A172 (cell line): ENCODE data around the gene AMIGO1. TPM values are rescaled to one million over a fixed set of nuclear protein-coding genes. Genes with fewer than 3 reads are reported as not detected.
"Not testable (repeated sequence)": the region's sequence is repeated elsewhere in the genome, so short reads cannot be mapped to it uniquely, and the experiment has no call there.

Experiments used
- DNase-seq: peaks from one replicate; pipeline ENCODE4 v3.0.0-alpha.2; 2015; ENCODE audit warnings: low spot score
- total RNA-seq: library from RNA; depleted of rRNA; stranded (reverse); fragments of >200 nt; shearing (Covaris generic); gene quantifications from 2 replicates; pipeline ENCODE4 v1.2.3, GENCODE V29; 2014

The AMIGO1 gene
- total RNA-seq, 1 experiment from 2014 or later = not detected

DNA sequence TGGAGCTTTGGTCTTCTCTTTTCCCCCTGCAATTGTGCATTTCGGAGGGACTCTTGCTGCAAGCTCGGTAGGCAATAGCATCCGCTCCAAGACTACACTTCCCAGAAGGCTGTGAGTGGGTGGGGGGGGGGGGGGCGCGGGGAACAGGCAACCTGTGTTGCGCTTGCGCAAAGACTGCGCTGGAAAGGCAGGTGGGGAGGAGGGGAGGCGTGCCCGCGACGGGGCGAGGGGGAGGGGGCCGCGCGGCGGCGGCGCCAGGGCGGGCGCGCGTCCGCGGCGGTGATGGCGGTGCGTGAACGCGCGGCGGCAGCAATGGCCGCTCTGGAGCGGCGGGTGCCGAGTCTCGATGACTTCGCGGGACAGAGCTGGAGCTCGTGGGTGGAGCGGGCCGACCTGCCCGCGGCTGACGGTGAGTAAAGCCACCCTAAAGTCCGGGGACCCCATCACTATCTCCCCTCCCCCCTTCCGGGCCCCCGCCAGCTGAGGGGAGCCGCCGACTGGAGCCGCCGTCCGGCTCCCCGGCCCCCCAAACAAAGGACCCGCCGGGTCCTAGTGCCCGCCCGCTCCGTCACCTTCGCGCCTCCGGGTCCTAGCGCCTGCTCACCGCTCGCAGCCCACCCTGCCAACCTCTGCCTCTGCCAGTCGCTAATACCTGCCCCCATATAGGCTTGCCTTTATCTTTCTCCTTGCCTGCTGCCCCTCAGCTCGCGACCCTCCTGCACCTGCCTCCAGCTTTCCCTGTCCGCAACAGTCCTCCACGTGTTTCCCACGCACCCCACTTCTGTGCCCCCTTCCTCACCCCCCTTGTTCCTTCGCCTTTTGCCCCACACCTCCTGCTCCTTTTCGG, 25.6 kb downstream of the AMIGO1 start, which contains the start of gene ATXN7L2:
TSS of gene ATXN7L2 (plus strand) at position 234 of the 847 bp plus-strand sequence. CDS start at position 283, 49 bp downstream.
- DNase-seq = peak; percentile 69

DNA sequence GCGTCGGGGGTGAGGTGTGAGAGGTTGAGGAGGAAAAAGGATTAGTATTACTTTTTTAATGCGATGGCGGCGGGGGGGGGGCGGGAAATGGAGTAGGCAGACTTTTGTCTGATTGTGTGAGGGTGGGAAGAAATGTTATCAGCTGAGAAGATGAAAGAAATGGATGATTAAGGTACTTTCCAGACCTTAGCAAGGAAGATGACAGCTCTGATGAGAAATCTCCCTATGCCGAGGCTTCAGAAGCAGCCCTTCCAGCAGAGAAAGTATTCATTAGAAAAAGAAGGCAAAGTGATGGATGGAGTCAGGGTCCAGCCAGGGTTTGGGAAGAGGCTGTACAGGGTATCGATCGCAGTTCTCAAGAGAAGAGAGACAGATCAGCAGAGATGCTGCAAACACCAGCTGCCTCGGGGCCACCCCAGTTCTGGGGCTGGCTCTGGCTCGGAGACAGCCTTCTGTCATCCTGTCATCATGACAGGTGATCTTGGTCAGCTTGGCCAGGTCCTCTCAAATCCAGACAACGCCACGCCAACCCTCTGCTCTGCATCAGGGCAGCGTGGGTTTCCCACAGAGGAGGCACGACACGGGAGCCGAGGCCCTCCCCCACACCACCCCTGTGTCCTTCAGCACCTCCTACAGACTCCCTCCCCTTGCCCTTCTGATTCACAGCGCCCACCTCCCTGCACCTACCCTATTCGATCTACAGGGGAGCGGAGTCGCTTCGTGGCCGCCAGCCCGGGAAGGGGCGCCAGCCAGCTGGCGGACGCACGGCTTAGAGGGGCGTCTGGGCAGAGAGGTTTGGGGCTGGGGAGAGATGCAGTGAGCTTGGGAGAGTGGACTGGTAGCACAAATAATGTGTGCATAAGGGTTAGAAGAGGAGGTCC, 26.5 kb downstream of the AMIGO1 start:
- no peak for DNase-seq

DNA sequence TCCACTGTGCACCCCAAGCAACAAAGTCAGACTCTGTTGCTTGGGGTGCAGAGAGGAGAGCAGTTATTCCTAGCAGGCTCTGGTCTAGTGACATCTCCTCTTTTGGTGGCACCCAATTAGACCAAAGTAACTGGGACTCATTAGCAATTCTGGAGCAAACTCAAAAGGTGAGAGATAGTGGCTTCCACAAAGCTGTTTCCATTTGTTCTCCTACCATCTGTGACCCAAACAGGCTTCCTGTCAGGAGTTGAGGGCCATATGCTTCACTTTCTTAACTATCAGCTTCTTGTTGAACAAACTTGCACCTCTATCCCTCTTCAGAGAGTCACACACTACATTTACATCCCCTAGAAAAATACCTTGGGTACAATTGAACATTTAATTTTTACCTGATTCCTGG, 27.3 kb downstream of the AMIGO1 start:
- no peak for DNase-seq

DNA sequence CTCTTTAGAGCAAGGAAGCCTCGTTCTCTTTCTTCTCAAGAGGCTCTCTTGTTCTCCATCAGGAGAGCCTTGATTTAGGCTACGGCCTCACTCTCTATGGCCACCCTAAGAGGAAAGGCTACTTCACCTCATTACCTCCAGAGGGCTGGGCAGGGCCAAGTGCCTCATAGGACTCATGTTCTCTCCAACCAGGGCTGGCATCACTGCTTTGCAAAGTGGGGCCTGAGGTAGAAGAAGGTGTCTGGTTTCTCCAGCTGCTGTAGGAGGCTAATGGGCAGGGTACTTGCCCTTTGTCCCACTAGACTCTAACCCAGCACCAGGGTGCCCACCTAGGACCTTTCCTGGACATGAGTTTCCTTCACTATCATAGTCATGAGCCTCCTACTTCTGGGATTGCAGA, 27.9 kb downstream of the AMIGO1 start:
- no peak for DNase-seq

- no peak for DNase-seq
Measured at GRCh38 chr1:109479901-109480300, 29.6 kb downstream of the AMIGO1 start.

- no peak for DNase-seq
Measured at GRCh38 chr1:109479311-109479710, 30.2 kb downstream of the AMIGO1 start.

DNA sequence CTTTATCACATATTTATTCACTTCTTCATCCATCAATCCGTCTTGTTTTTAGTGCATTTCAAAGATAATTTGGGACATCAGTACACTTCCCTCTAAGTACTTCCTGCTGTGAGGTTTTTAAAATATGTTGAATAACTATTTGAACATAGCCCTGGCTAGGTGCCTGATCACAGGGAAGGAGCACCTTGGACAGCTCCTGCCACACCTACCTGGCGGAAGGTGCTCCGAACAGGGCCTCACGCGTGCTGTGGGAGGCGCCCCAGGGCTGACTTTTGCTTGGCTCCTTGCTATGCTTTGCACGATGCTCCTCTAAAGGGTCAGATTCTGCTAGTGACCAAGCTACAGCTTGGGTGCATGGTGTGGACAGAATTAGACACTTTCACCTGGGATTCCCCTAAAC, 30.7 kb downstream of the AMIGO1 start:
- DNase-seq = no peak

GRCh38 chr1:109477821-109478220, 31.7 kb downstream of the AMIGO1 start:
- no peak for DNase-seq

- DNase-seq = no peak
Measured at GRCh38 chr1:109476825-109477224, 32.7 kb downstream of the AMIGO1 start.

- DNase-seq = no peak
Measured at GRCh38 chr1:109475261-109475660, 34.3 kb downstream of the AMIGO1 start.

DNA sequence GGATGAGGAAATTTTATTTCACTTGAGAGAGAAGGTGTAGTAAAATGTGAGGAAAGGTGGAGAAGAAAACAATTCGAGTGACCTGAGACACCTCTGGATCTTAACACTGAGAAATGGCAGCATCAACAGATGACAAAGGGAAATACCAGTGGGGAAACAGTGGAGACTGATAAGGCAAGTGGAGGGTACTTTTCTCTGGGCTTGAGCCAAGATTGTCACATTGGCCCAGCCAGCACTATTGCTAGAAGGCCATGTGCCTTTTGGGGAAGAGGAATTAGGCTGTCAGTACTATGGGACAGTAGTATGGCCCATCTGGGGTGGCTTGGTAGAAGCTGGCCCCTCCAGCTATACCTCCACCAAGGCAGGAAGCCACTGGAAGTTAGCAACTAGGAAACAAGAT, 34.8 kb downstream of the AMIGO1 start:
- DNase-seq = no peak

- not testable (repeated sequence) for DNase-seq
Measured at GRCh38 chr1:109473284-109474057, 36.1 kb downstream of the AMIGO1 start.

DNA sequence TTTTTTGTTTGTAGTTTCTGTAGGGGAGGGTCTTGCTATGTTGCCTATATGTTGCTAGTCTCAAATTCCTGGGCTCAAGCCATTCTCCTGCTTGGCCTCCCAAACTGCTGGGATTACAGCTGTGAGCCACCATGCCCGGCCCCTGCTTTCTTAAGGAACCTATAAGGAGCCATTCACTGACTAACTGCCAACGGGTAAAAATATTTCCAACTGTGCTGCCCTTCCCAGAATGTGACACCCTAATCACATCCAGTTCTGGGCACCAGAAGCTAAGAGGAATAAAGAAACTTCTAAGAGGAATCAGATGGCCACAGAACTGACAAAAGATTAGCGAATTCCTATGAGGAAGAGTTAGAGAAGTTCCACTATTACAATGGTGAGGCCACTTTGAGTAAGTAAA, 36.7 kb downstream of the AMIGO1 start:
- no peak for DNase-seq

DNA sequence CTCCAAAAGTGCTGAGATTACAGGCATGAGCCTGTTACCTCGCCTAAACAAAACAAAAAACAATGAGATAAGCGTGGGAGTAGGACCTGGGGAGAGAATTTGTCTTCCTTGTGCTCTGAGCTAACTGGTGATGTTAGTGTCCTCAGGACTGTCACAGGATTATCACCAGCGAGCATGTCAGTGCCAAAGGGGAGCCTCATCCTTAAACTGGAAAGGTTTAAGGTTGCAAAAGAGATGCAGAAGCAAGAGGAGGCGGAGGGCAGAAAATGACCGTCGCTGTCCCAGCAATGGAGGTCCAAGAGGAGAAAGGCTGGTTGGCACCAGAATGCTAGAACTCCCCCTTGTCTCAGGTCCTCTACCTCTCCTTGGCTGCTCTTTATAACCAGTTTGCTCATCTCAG, 39.3 kb downstream of the AMIGO1 start:
- DNase-seq = no peak

- no peak for DNase-seq
Measured at GRCh38 chr1:109468903-109469302, 40.6 kb downstream of the AMIGO1 start.

GRCh38 chr1:109468061-109468460, 41.5 kb downstream of the AMIGO1 start:
- DNase-seq = no peak

DNA sequence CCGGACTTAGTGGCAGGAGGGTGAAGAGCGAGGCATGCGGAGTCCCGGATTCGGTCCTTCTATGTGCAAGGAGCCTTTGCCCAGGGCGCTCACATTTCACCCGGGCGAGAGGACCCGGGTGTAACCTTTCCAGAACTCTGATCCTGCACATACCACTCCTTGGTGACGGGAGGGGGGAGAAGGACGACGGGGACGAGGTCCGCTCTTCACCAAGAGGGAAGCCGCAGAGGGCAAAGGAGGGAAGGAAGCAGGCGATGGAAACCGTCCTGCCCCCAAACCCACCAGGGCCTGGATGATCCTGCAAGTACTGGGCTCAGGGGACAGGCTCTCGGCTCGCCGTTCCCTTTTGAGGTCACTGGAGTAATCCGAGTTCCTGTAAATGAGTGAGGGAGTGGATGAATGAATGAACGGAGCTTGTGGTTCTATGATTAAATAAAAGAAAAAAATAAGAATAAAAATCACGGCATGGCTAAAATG, 42.2 kb downstream of the AMIGO1 start:
- no peak for DNase-seq

DNA sequence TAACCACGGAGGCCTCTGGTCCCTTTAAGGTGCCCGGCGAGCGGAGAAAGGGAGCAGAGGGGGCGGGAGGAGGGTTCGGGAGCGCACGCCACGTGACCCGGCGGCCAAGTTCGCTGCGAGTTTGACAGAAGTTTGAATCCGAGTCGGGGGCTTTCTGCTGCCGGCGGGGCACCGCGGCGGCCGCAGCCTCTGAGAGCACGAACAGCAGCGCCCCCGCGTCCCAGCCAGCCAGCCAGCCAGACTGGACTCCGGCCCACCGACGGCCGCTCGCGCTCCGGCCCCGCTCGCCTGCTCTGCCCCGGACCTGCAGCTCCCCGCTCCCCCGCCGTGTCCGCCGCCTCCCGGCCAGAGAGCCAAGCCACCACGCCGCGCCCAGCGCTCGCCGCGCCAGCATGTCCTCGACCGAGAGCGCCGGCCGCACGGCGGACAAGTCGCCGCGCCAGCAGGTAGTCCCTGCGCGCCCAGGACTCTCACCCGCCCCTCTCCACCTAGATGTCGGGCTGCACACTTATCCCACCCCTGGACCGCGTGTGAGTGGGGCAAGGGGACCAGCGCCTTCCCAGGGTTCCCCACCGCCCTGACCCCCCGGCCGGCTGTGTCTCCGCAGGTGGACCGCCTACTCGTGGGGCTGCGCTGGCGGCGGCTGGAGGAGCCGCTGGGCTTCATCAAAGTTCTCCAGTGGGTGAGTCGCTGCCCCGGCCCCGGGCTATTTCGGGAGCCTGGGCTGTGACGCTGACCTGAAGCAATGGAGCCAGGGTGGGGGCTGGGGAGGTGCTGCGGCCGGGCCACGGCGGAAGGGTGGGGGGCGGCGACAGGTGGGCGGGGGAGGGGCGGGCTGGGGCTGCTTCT, 42.9 kb downstream of the AMIGO1 start, which contains the start of gene SYPL2:
TSS of gene SYPL2 (plus strand) at position 95 of the 849 bp plus-strand sequence. CDS start at position 393, 298 bp downstream.
- no peak for DNase-seq

GRCh38 chr1:109466125-109466451, 43.4 kb downstream of the AMIGO1 start:
- no peak for DNase-seq

- no peak for DNase-seq
Measured at GRCh38 chr1:109457819-109458218, 51.7 kb downstream of the AMIGO1 start.
